Uterus (tissue), 4 donors: Measurements from ENCODE around the gene FAF1. TPM values are rescaled to one million over a fixed set of nuclear protein-coding genes. Genes with fewer than 3 reads are reported as not detected.
A peak's percentile ranks its signal among the peaks of the same experiment; 100 is the strongest.

Experiments
- DNase-seq, 2 donors: peaks; one replicate each; pipeline ENCODE4 v3.0.0-alpha.2; 2019 to 2020
- H3K27ac ChIP-seq, 2 donors: fragments of 200-600 bp; sonication (generic); 1 replicate in 1 of 2; 2 replicates in 1 of 2; pipeline ENCODE4 v1.5.1; 2016 to 2018
- H3K27me3 ChIP-seq, 2 donors: fragments of 200-600 bp; sonication (generic); one replicate each; pipeline ENCODE4 v1.5.1; 2018 to 2019; ENCODE audit warnings: control low read depth in 1 of 2
- H3K36me3 ChIP-seq, 2 donors: fragments of 200-600 bp; sonication (generic); one replicate each; pipeline ENCODE4 v1.5.1; 2019; ENCODE audit warnings: control low read depth in 1 of 2
- H3K4me1 ChIP-seq, 2 donors: fragments of 200-600 bp; sonication (generic); one replicate each; pipeline ENCODE4 v1.5.1; 2018 to 2019; ENCODE audit warnings: control low read depth in 1 of 2
- H3K4me3 ChIP-seq, 2 donors: fragments of 200-600 bp; sonication (generic); 1 replicate in 1 of 2; 2 replicates in 1 of 2; pipeline ENCODE4 v1.5.1; 2018 to 2019; ENCODE audit warnings: mild to moderate bottlenecking in 1 of 2
- H3K9me3 ChIP-seq, 2 donors: fragments of 200-600 bp; sonication (generic); one replicate each; pipeline ENCODE4 v1.5.1; 2019; ENCODE audit warnings: control low read depth in 1 of 2
- CTCF ChIP-seq, 4 experiments: fragments of 200-600 bp in 2 of 4; fragments of 450-650 bp in 2 of 4; sonication (generic) in 2 of 4; IDR thresholded peaks; one replicate each; pipeline ENCODE4 v1.5.1; 2016 to 2019; ENCODE audit warnings: antibody characterized with exemption in 4 of 4, mild to moderate bottlenecking in 2 of 4, moderate library complexity in 1 of 4
- POLR2A ChIP-seq, 2 donors: fragments of 450-650 bp; IDR thresholded peaks; one replicate each; pipeline ENCODE4 v1.6.1; 2016; ENCODE audit warnings: antibody characterized with exemption in 2 of 2, mild to moderate bottlenecking in 1 of 2, moderate library complexity in 1 of 2
- intact Hi-C: fragments of 100-400 bp; cut with DNase I; formaldehyde crosslinking; loops from one replicate; pipeline ENCODE4 v1.15.1; 2023; ENCODE audit warnings: low total_unique reads
- total RNA-seq, 4 donors: library from RNA; depleted of rRNA in 3 of 4; stranded (reverse); fragments of >200 nt in 3 of 4; gene quantifications; one replicate each; pipeline versions ENCODE4 v1.1.0 to v1.2.4, GENCODE V29; 2014 to 2023
- donor health status: DM: yes; HTN: yes; CAD: no.

The FAF1 gene
- total RNA-seq, 4 donors from 2014 or later, result 34.1 to 77.2 (median 64.1) TPM

GRCh38 chr1:50787266-50787665 is 172.8 kb downstream of the FAF1 start:
- no peak for DNase-seq
- intact Hi-C loops, result no loop called here
- no peaks in the 10 kb centered on the region for H3K9me3 ChIP-seq
- no peak overlapping the region for H3K27ac ChIP-seq
- H3K4me1 ChIP-seq, result no peaks in the 10 kb centered on the region
- TF ChIP-seq CTCF (IDR thresholded peaks at IDR 0.05) (no peak), POLR2A (IDR thresholded peaks at IDR 0.05) (no peak)
- H3K36me3 ChIP-seq, result no peaks in the 10 kb centered on the region
- no peak overlapping the region for H3K4me3 ChIP-seq
- H3K27me3 ChIP-seq, result no peaks in the 10 kb centered on the region

- peak overlapping the region in 1 of 2 donors; percentile 46 for H3K27ac ChIP-seq
- intact Hi-C loops, result no loop called here
- no peaks in the 10 kb centered on the region for H3K27me3 ChIP-seq
- no peaks in the 10 kb centered on the region for H3K9me3 ChIP-seq
- peak overlapping the region in 1 of 2 donors; percentile 1 for H3K4me3 ChIP-seq
- no peak for TF ChIP-seq CTCF (IDR thresholded peaks at IDR 0.05)
- TF ChIP-seq POLR2A (IDR thresholded peaks at IDR 0.05), result no peak
- H3K4me1 ChIP-seq, result no peaks in the 10 kb centered on the region
- DNase-seq, result no peak
- no peaks in the 10 kb centered on the region for H3K36me3 ChIP-seq
Observed at GRCh38 chr1:50783286-50783685, 176.8 kb downstream of the FAF1 start.

GRCh38 chr1:50780797-50781196 is 179.3 kb downstream of the FAF1 start:
- no peaks in the 10 kb centered on the region for H3K36me3 ChIP-seq
- H3K4me1 ChIP-seq, result no peaks in the 10 kb centered on the region
- H3K9me3 ChIP-seq, result no peaks in the 10 kb centered on the region
- H3K4me3 ChIP-seq, result no peak overlapping the region
- intact Hi-C loops, result no loop called here
- no peaks in the 10 kb centered on the region for H3K27me3 ChIP-seq
- H3K27ac ChIP-seq, result no peak overlapping the region
- DNase-seq, result no peak
- TF ChIP-seq POLR2A (IDR thresholded peaks at IDR 0.05), result no peak
- no peak for TF ChIP-seq CTCF (IDR thresholded peaks at IDR 0.05)

- intact Hi-C loops, result loop anchor here (10.0 kb wide), 1 partner anchor 405 kb away; no protein-coding TSS in a partner anchor
- DNase-seq, result no peak
- no peak for TF ChIP-seq POLR2A (IDR thresholded peaks at IDR 0.05)
- TF ChIP-seq CTCF (IDR thresholded peaks at IDR 0.05), result no peak
- Histone ChIP-seq H3K36me3 (no peaks in the 10 kb centered on the region), H3K4me3 (no peak overlapping the region), H3K9me3 (no peaks in the 10 kb centered on the region), H3K27ac (no peak overlapping the region), H3K27me3 (no peaks in the 10 kb centered on the region), H3K4me1 (no peaks in the 10 kb centered on the region)
Observed at GRCh38 chr1:50779801-50780200, 180.3 kb downstream of the FAF1 start.

GRCh38 chr1:50775740-50776139 is 184.3 kb downstream of the FAF1 start:
- Histone ChIP-seq H3K9me3 (no peaks in the 10 kb centered on the region), H3K4me3 (no peak overlapping the region), H3K27ac (no peak overlapping the region), H3K36me3 (no peaks in the 10 kb centered on the region), H3K27me3 (no peaks in the 10 kb centered on the region), H3K4me1 (no peaks in the 10 kb centered on the region)
- TF ChIP-seq CTCF (IDR thresholded peaks at IDR 0.05) (no peak), POLR2A (IDR thresholded peaks at IDR 0.05) (no peak)
- intact Hi-C loops, result loop anchor here (10.0 kb wide), 1 partner anchor 409 kb away; no protein-coding TSS in a partner anchor
- DNase-seq, result no peak
